Lung (tissue), 12 donors: Measurements from ENCODE around the gene SERPINB5. TPM values are rescaled to one million over a fixed set of nuclear protein-coding genes. Genes with fewer than 3 reads are reported as not detected.

Source experiments
- ATAC-seq: fragments of 200-7000 bp; cut with Tn5 transposase; one replicate; pipeline ENCODE4 v1.9.1; 2020; ENCODE audit warnings: moderate number of reproducible peaks; ENCODE audit not compliant: insufficient read depth, low FRiP score
- DNase-seq, 3 donors: peaks; one replicate each; pipeline ENCODE4 v3.0.0-alpha.2; 2013 to 2017
- H3K27ac ChIP-seq, 2 donors: one replicate each; pipeline ENCODE4 v1.5.1; 2013; ENCODE audit warnings: mild to moderate bottlenecking in 2 of 2, moderate library complexity in 2 of 2, control low read depth in 1 of 2, inconsistent platforms in 1 of 2, low read depth in 1 of 2, low read length in 1 of 2
- H3K27me3 ChIP-seq, 3 donors: one replicate each; pipeline ENCODE4 v1.5.1; 2013; ENCODE audit warnings: low read length in 2 of 3; ENCODE audit not compliant: control insufficient read depth in 3 of 3, insufficient read depth in 3 of 3
- H3K36me3 ChIP-seq, 4 donors: one replicate each; pipeline ENCODE4 v1.5.1; 2013; ENCODE audit warnings: low read length in 4 of 4, mild to moderate bottlenecking in 1 of 4, moderate library complexity in 1 of 4; ENCODE audit not compliant: control insufficient read depth in 4 of 4, insufficient read depth in 4 of 4
- H3K4me1 ChIP-seq, 5 donors: one replicate each; pipeline ENCODE4 v1.5.1; 2013; ENCODE audit warnings: low read length in 5 of 5, mild to moderate bottlenecking in 2 of 5, moderate library complexity in 1 of 5; ENCODE audit not compliant: control insufficient read depth in 5 of 5, insufficient read depth in 5 of 5
- H3K4me3 ChIP-seq: one replicate; pipeline ENCODE4 v1.5.1; 2013; ENCODE audit warnings: mild to moderate bottlenecking, control low read depth, moderate library complexity
- H3K9ac ChIP-seq, 2 donors: one replicate each; pipeline ENCODE4 v1.5.1; 2013; ENCODE audit warnings: low read length in 2 of 2, control low read depth in 1 of 2; ENCODE audit not compliant: insufficient read depth in 1 of 2
- H3K9me3 ChIP-seq, 4 donors: one replicate each; pipeline ENCODE4 v1.5.1; 2013; ENCODE audit warnings: low read length in 3 of 4, mild to moderate bottlenecking in 1 of 4, moderate library complexity in 1 of 4; ENCODE audit not compliant: control insufficient read depth in 4 of 4, insufficient read depth in 3 of 4
- WGBS, 2 donors: extraction: QIAGEN DNeasy Blood & Tissue Kit; methylation state at CpG; one replicate each; pipeline ENCODE4 v1.1.7; 2013; 5-methylcytosine and 5-hydroxymethylcytosine counted together
- polyA plus RNA-seq, 2 donors: library from polyadenylated mRNA; stranded (reverse); fragments of 200-250 nt; gene quantifications; one replicate each; pipeline ENCODE4 v1.2.1, GENCODE V29; 2013
- total RNA-seq, 2 donors: library from RNA; depleted of rRNA in 1 of 2; stranded (reverse); fragments of >200 nt in 1 of 2; gene quantifications; one replicate each; pipeline ENCODE4 v1.2.1, GENCODE V29; 2014 to 2021
- TF ChIP-seq, protein P1 (sequence below): IDR thresholded peaks from 2 replicates; pipeline ENCODE4 v1.5.1; 2012; ENCODE audit warnings: mild to moderate bottlenecking; ENCODE audit errors: control extremely low read depth, extremely low read depth
- donor health status: control.
- donor health status: control.
- donor health status: Bipolar disorder and iron deficiency.
- donor health status: healthy.
- donor health status: DM: yes; HTN: yes; CAD: no.

SERPINB5 gene
- total and polyA plus RNA-seq, 4 donors, result 0.37 to 0.92 (median 0.61) TPM

GRCh38 chr18:63527251-63527650 is 50.5 kb downstream of the SERPINB5 start:
- Histone ChIP-seq H3K36me3 (no peaks in the 10 kb centered on the region), H3K9ac (no peak overlapping the region), H3K4me1 (no peaks in the 10 kb centered on the region), H3K27ac (no peak overlapping the region), H3K27me3 (peaks cover 0 to 3% (median 0%) of the 10 kb centered on the region in 3 donors), H3K9me3 (no peaks in the 10 kb centered on the region), H3K4me3 (no peak overlapping the region)
- no peak for ATAC-seq
- no peak for DNase-seq
- TF ChIP-seq, protein P1, sequence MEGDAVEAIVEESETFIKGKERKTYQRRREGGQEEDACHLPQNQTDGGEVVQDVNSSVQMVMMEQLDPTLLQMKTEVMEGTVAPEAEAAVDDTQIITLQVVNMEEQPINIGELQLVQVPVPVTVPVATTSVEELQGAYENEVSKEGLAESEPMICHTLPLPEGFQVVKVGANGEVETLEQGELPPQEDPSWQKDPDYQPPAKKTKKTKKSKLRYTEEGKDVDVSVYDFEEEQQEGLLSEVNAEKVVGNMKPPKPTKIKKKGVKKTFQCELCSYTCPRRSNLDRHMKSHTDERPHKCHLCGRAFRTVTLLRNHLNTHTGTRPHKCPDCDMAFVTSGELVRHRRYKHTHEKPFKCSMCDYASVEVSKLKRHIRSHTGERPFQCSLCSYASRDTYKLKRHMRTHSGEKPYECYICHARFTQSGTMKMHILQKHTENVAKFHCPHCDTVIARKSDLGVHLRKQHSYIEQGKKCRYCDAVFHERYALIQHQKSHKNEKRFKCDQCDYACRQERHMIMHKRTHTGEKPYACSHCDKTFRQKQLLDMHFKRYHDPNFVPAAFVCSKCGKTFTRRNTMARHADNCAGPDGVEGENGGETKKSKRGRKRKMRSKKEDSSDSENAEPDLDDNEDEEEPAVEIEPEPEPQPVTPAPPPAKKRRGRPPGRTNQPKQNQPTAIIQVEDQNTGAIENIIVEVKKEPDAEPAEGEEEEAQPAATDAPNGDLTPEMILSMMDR, result no peak

DNA sequence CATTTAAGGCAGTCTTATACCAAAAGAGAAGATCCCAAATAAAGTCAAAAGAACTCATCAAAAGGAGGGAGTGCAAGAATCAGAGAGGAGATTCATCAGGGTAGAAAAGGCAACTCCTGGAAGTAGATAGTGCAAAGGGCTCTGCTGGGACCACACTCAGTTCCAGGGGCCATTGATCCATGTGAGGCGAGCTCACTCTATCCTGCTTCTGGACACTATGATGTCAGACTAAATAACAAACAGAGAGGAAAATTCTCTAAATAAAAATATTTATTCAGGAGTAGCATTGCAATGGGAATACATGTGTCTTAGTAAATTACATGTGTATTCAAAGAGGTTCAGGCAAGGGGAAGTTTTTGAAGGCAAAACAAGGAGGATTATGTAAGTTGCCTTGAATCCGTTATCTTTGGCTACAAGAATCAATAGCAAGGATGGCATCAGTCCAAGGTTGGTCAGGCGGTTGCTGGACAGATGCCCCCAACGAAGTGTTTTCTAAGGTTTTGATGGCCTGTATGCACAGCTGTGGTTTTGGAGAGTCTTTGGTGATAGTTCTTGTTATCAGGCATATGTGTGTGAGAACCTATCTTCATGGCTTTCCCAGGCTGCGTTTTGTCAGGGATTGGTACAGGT is 52.2 kb downstream of the SERPINB5 start:
- no peak overlapping the region for H3K9ac ChIP-seq
- 64 to 85% methylated on average over 5 of the region's 5 CpGs for WGBS, 2 donors
- no peaks in the 10 kb centered on the region for H3K27me3 ChIP-seq
- no peak overlapping the region for H3K27ac ChIP-seq
- H3K4me1 ChIP-seq, result no peaks in the 10 kb centered on the region
- DNase-seq, result peak in 1 of 3 donors; percentile 4
- ATAC-seq, result no peak
- H3K9me3 ChIP-seq, result no peaks in the 10 kb centered on the region
- H3K4me3 ChIP-seq, result no peak overlapping the region
- TF ChIP-seq, protein P1, result no peak
- H3K36me3 ChIP-seq, result no peaks in the 10 kb centered on the region

DNA sequence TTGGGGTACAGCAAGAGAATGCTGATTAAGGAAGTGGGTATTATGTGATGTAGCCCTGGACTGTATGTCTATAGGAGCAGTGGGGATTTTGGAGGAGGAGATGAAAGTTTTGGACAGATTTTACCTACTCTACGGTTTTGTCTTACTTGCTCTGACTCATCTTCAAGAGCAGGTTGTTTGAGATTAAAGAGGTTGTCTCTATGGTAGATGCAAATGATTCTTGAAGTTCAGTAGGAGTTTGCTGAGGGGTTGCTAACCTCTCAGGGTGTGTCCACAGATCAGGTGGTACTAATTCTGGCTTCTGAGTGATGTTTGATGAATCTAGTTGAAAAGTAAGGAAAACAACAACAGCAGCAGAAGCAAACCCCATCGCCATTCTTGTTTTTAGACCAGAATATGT is 55.7 kb downstream of the SERPINB5 start:
- TF ChIP-seq, protein P1, result no peak
- Histone ChIP-seq H3K36me3 (no peaks in the 10 kb centered on the region), H3K4me1 (no peaks in the 10 kb centered on the region), H3K9ac (no peak overlapping the region), H3K9me3 (no peaks in the 10 kb centered on the region), H3K27ac (no peak overlapping the region), H3K4me3 (no peak overlapping the region), H3K27me3 (no peaks in the 10 kb centered on the region)
- DNase-seq (no peak), ATAC-seq (no peak)
- 91 to 92% methylated on average over 2 of the region's 2 CpGs for WGBS, 2 donors

- H3K27ac ChIP-seq, result no peak overlapping the region
- H3K27me3 ChIP-seq, result no peaks in the 10 kb centered on the region
- TF ChIP-seq, protein P1, result no peak
- WGBS, 2 donors, result 36 to 40% methylated on average over 4 of the region's 4 CpGs
- no peak overlapping the region for H3K9ac ChIP-seq
- H3K4me1 ChIP-seq, result no peaks in the 10 kb centered on the region
- ATAC-seq (no peak), DNase-seq (no peak)
- H3K9me3 ChIP-seq, result no peaks in the 10 kb centered on the region
- H3K36me3 ChIP-seq, result no peaks in the 10 kb centered on the region
- H3K4me3 ChIP-seq, result no peak overlapping the region
These were observed 57.9 kb downstream of the SERPINB5 start for GRCh38 chr18:63534615-63535014.
